Measurements from ENCODE around the gene MOCOS.

Gene MOCOS

GRCh38 chr18:36169938-36170337, 17.4 kb upstream of the MOCOS start:
- Mint-ChIP-seq H3K4me1 (no peaks in the 10 kb centered on the region), H3K9me3 (no peaks in the 10 kb centered on the region), H3K27ac (no peak overlapping the region), H3K36me3 (ENCODE audit: low read depth) (peaks cover 62% of the 10 kb centered on the region), H3K4me3 (no peak overlapping the region), H3K27me3 (ENCODE audit: low read depth) (no peaks in the 10 kb centered on the region)
- TF ChIP-seq, protein P1, sequence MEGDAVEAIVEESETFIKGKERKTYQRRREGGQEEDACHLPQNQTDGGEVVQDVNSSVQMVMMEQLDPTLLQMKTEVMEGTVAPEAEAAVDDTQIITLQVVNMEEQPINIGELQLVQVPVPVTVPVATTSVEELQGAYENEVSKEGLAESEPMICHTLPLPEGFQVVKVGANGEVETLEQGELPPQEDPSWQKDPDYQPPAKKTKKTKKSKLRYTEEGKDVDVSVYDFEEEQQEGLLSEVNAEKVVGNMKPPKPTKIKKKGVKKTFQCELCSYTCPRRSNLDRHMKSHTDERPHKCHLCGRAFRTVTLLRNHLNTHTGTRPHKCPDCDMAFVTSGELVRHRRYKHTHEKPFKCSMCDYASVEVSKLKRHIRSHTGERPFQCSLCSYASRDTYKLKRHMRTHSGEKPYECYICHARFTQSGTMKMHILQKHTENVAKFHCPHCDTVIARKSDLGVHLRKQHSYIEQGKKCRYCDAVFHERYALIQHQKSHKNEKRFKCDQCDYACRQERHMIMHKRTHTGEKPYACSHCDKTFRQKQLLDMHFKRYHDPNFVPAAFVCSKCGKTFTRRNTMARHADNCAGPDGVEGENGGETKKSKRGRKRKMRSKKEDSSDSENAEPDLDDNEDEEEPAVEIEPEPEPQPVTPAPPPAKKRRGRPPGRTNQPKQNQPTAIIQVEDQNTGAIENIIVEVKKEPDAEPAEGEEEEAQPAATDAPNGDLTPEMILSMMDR (IDR thresholded peaks at IDR 0.05; ENCODE audit: unreplicated experiment in 3 of 3) = no peak

DNA sequence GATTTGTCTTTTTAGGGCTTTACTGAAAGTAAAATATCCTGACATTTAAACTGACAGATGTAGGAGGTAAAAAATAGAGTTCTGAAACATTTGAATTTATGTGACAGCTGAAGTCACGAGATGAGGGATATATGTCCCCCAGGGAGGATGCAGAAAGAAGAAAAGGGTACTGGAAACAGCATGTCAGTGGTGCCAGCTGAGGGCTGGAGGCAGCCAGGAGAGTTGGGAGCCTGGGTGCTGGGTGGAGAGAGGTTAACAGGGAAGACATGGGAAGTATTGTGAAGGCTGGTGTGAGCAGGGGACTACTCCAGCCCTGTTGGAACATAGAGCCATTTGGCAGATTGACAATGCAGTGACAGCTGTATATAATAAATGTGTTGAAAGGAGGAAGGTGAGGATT, 11.8 kb upstream of the MOCOS start:
- Mint-ChIP-seq H3K27ac (no peak overlapping the region), H3K4me1 (peaks cover 10% of the 10 kb centered on the region), H3K4me3 (no peak overlapping the region), H3K9me3 (no peaks in the 10 kb centered on the region), H3K27me3 (ENCODE audit: low read depth) (no peaks in the 10 kb centered on the region), H3K36me3 (ENCODE audit: low read depth) (peaks cover 51% of the 10 kb centered on the region)
- TF ChIP-seq, protein P1 (IDR thresholded peaks at IDR 0.05; ENCODE audit: unreplicated experiment in 3 of 3) = no peak

GRCh38 chr18:36176177-36176584, 11.1 kb upstream of the MOCOS start:
- peaks cover 12% of the 10 kb centered on the region for H3K4me1 Mint-ChIP-seq
- no peak overlapping the region for H3K4me3 Mint-ChIP-seq
- H3K27ac Mint-ChIP-seq = no peak overlapping the region
- TF ChIP-seq, protein P1 (IDR thresholded peaks at IDR 0.05; ENCODE audit: unreplicated experiment in 3 of 3) = no peak
- peaks cover 45% of the 10 kb centered on the region for H3K36me3 Mint-ChIP-seq (ENCODE audit: low read depth)
- H3K9me3 Mint-ChIP-seq = no peaks in the 10 kb centered on the region
- H3K27me3 Mint-ChIP-seq (ENCODE audit: low read depth) = no peaks in the 10 kb centered on the region

DNA sequence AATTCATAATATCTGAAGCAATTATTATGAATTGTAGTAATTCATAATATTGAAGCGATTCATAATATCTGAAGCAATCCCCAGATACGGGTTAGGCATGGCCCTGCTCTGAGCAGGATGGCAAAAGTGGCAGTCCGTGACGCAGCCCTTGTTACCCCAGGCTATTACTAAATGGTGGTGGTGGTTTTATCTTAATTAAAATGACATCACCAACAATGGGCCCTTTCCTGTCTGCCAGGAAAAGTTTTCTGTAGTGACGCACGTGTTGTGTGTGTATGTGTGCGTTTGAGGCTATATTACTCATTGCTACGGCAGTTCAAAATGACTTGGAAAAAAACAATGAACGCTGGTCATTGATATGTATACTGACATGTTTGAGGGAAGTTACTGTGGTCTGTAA, 10.6 kb upstream of the MOCOS start:
- H3K27me3 Mint-ChIP-seq (ENCODE audit: low read depth) = no peaks in the 10 kb centered on the region
- peaks cover 41% of the 10 kb centered on the region for H3K36me3 Mint-ChIP-seq (ENCODE audit: low read depth)
- H3K9me3 Mint-ChIP-seq = no peaks in the 10 kb centered on the region
- no peak overlapping the region for H3K27ac Mint-ChIP-seq
- H3K4me1 Mint-ChIP-seq = peaks cover 12% of the 10 kb centered on the region
- TF ChIP-seq, protein P1 (IDR thresholded peaks at IDR 0.05; ENCODE audit: unreplicated experiment in 3 of 3) = no peak
- H3K4me3 Mint-ChIP-seq = no peak overlapping the region

DNA sequence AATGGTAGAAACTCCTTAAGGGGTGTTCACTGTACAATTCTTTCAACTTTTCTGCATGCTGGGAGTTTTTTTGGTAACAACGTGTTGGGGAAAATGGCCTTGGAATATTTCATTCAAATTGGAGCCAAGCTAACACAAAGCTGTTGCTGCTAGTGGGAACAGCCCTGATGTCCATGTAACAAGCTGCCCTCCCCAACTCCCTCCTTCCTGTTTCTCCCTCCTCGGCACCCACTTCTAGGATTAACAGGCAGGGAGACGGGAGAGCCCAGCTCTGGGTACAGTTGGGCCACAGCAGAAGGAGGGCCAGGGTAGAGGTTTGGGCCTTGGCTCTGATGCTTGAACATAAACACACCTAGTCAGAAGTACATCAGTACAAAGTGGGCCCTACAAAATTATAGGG, 9.4 kb upstream of the MOCOS start:
- peaks cover 33% of the 10 kb centered on the region for H3K36me3 Mint-ChIP-seq (ENCODE audit: low read depth)
- H3K4me1 Mint-ChIP-seq = peaks cover 12% of the 10 kb centered on the region
- no peak overlapping the region for H3K27ac Mint-ChIP-seq
- H3K27me3 Mint-ChIP-seq (ENCODE audit: low read depth) = peaks cover 1% of the 10 kb centered on the region
- no peaks in the 10 kb centered on the region for H3K9me3 Mint-ChIP-seq
- no peak overlapping the region for H3K4me3 Mint-ChIP-seq
- TF ChIP-seq, protein P1 (IDR thresholded peaks at IDR 0.05; ENCODE audit: unreplicated experiment in 3 of 3) = no peak

- Mint-ChIP-seq H3K9me3 (no peaks in the 10 kb centered on the region), H3K4me1 (peaks cover 12% of the 10 kb centered on the region), H3K27ac (peak overlapping the region; percentile 39 to 89 (median 87)), H3K4me3 (no peak overlapping the region), H3K27me3 (ENCODE audit: low read depth) (peaks cover 7% of the 10 kb centered on the region), H3K36me3 (ENCODE audit: low read depth) (peaks cover 31% of the 10 kb centered on the region)
- TF ChIP-seq, protein P1 (IDR thresholded peaks at IDR 0.05; ENCODE audit: unreplicated experiment in 3 of 3) = no peak
Observed at GRCh38 chr18:36179562-36180355, 7.5 kb upstream of the MOCOS start.
